ENCODE results near the gene PFKFB1.

DNA sequence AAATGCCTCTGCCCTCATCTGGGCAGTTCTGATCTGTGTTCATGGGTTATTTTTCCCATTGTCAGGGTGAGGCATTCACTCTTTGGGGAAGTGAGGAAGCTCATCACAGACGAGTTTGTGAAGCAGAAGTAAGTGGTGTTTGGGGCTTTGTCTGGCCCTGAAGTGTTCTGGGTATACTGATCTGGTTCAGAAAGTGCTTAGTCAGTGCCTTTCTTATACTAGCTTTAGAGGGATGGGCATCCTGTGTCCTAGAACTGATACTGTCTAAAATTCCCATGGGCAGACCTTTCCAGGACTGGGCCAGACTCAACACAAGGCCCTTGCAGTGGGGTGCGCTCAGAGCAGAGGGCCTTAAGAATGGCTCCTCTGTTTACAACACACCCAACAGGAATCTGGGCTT is 67.0 kb downstream of the PFKFB1 start:
- TF ChIP-seq CTCF (IDR thresholded peaks at IDR 0.05) (no peak), POLR2A (IDR thresholded peaks at IDR 0.05) (no peak)
